NCI-H446 (cell line): ENCODE data around the gene DIPK1C.

Experiments used
- DNase-seq, 2 experiments: peaks; one replicate each; lab custom pipeline; 2025; lab: John Stamatoyannopoulos, UW

DIPK1C gene

DNA sequence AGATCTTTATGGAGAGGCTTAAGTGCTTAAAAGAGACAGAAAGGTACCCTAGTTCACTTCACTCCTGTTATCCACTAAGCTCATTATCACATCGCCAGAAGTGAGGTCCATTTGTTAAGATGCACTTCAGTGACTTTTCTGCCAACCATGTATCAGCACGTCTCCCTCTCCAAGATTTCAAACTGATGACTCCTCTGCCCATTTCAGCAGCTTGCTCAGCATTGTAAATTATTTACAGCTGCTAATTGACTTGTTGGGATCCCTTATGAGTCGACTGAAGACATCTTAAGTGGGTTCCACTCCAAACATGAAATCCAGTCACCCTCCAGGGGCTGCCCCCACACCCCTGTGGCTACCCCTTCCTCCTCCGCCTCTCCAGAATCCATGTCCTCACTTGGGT lies 37.3 kb downstream of the DIPK1C start:
- no peak for DNase-seq

GRCh38 chr18:74418023-74418422 lies 39.1 kb downstream of the DIPK1C start:
- DNase-seq: no peak

- no peak for DNase-seq
These were observed 41.0 kb downstream of the DIPK1C start for GRCh38 chr18:74416124-74416523.

GRCh38 chr18:74414953-74415515 lies 42.1 kb downstream of the DIPK1C start:
- no peak for DNase-seq

DNA sequence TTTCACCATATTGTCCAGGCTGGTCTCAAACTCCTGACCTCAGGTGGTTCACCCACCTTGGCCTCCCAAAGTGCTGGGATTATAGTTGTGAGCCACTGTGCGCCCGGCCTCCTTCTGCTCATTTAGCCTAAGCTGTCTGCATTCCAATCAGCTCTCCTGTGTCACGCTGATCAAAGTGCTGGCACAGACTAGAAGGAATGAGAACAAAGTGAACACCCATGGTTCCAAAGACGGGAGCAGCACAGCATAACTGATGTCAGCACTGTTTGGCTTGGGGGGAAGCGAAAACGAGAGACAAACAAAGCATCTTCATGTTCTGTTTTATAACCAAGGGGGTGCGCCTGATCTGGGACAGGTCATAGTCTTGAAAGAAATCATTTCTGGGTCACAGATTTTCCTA lies 43.3 kb downstream of the DIPK1C start:
- no peak for DNase-seq

GRCh38 chr18:74412116-74412880 lies 44.8 kb downstream of the DIPK1C start:
- DNase-seq: no peak

DNA sequence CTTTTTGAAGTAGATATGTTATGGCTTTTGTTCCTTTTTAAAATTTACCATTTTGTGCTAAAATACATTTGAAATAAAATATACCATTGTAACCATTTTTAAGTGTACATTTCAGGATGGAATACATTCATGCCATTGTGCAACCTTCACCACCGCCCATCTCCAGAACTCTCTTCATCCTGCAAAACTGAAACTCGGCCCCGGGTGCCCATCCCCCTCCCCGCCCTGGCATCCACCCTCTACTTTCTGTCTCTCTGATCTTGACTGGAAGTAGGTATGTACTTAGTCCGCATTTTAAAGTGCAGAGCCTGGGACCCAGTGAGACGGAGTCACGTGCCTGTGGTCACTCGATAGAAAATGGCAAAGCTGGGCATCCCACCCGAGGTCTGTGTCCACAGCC lies 45.6 kb downstream of the DIPK1C start:
- no peak for DNase-seq

DNA sequence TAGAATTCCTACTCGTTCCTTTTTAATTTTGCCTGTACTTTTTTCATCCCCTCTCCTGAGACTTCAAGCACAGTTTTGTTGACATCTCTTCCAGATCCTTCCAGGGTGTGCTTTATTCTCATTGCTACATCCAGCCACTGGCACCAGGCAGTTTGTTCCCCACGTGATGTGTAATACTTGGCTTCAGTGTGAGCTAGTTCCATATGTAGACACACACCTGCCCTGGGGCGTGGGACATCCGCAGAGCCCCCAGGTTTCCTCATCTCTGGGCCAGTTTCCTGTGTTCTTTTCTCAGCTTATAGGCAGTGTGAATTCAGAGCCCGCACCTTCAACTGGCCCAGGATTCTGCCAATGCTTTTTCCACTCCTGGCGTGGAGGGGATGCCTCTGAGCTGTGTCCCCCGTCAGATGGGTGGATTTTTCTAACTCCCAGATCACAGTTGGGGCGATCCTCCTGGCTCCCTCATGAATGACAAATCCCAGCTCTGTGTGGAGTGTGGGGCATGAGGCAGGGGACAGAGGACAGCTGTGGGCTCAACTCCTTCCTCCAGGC lies 46.6 kb downstream of the DIPK1C start:
- no peak for DNase-seq

DNA sequence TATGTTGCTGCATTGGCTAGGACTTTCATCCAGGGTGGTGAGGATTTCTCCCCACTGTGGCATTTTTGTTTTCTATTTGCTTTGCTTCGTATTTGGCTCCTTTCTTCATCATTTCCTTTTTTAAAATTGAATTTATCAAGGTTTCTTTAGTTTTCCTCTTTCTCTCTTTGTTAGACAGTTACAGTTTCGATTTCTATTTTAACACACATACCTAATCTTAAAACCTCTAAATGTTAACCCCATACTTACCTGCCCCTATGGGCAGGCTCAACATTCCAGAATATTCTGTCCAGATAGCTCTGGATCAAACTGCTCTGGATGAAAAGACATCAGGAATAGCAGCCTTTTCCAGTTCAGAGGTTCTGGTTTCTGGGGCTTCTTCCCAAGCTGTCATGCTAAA lies 49.2 kb downstream of the DIPK1C start:
- DNase-seq: no peak

- no peak for DNase-seq
These were observed 54.2 kb downstream of the DIPK1C start for GRCh38 chr18:74402806-74403433.

- no peak for DNase-seq
These were observed 56.3 kb downstream of the DIPK1C start for GRCh38 chr18:74400813-74401212.

DNA sequence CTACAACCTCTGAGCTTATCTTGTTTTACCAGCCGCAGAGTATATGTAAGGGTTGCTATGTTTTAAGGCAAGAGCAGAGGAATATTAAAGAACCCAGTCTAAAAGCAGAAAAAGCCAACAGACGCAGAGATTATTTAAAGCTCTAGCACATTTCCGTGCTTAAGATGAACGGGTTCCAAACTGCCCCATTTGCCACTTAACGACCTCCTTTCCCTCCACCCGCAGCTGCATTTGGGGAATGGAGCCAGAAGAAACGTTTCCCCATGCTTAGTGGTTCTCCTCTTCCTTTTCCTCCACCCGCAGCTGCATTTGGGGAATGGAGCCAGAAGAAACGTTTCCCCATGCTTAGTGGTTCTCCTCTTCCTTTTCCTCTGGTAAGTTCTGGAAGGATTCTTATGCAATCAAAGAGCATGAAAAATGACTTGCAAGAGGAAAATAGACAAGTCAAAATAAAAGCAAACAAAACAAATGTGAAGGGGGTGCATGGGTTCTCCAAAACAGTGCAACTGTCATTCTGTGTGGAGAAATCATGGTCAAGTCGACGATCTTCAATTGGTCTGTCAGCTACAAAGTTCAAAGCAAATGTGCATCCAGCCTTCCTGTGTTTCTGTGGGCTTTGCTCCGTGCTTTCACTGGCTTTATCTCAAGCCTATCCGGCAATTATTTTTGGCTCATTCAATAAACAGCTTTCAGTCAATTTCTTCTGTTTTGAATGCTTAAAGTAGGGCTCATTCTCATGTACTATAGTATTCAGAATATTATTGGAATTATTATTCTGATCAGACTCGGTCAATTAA lies 57.8 kb downstream of the DIPK1C start:
- DNase-seq: no peak

GRCh38 chr18:74397572-74397971 lies 59.5 kb downstream of the DIPK1C start:
- DNase-seq: no peak

DNA sequence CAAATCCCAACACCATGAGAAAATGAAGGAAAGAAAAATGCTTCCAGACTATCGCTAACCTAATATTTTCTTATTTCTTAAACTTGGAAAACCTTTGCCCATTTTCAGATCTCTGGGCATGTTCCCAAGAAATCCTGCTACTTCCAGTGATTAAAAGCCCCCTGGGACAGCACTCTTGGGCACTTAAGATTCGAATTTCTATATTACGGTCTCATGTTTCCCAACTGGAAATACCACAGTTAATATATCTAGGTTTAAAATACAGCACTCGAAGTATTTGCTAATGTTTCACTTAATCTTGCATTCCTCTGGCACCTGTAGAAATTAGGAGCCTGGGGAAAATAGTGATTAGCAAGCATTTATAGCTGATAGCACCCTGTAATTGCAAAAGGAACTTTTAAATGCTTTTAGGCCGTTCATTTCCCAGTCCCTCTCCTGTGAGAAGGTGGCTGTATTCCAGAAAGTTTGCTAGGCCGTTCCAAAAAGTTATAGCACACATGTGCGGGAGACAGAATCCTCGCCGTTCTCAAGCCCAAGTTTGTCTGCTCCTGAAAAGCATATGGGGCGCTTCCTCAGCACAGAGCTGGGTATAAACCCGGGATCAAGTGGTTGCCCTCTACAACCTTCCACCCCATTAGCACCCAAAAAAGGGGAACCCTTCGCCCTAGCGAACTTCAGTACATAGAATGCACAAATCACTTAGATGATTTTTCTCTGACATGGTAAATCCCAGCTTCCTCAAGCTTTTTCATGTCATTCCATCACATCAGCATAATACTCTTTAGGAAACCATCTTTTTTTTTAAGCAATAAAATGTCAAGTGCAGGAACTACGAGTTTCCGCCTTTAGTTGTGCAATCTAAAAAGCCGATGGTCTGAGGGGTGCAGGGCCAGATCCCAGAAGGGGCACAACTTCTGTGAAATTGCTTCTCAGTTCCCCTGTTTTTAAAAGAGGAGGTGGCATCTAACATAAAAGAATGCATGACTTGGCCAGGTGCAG lies 60.6 kb downstream of the DIPK1C start:
- DNase-seq: peak in 1 of 2 experiments; percentile 5

DNA sequence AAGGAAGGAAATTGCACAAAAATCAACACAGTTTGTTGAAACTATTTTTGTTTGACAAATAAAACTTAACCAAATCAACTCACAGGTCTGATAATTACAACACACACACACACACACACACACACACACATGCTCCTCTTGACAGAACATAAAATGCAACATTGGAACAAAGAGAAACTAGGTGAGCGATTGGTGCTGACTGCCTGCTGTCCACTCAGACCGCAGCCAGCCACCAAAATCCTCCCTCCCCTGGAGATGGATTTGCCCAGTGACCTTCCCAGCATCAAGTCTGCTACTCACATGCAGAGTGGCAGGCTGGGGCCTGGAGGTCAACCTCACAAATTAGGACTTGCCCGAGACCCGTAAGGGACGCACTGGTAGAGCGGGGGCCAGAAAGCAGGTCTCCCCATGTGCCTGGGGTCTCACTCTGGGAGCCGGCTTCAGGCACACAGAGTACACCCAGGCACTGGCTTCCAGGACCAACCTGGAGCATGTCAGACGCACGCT lies 61.4 kb downstream of the DIPK1C start:
- DNase-seq: no peak

- DNase-seq: no peak
These were observed 62.1 kb downstream of the DIPK1C start for GRCh38 chr18:74395006-74395405.

- DNase-seq: no peak
These were observed 64.8 kb downstream of the DIPK1C start for GRCh38 chr18:74392323-74392722.

- no peak for DNase-seq
These were observed 66.2 kb downstream of the DIPK1C start for GRCh38 chr18:74390900-74391299.

DNA sequence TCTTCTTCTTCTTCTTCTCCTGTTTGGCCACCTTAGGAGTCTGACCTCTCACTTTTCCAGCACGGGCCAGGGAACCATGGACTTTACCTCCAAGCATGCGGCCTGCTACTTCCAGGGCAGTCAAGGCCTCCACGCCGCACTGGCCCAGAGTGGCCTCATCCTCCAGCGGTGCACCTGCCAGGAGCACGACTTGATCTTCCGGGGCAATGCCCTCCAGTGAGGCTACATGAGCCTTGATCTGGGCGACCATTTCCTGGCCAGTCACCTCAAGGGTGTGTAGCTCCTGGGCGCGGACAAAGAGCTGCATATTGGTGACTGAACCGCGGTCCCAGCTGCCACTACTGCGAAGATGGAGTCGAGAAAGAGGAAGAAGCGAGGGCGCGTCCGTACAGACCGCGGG lies 67.1 kb downstream of the DIPK1C start:
- DNase-seq: no peak

GRCh38 chr18:74389171-74389927 lies 67.8 kb downstream of the DIPK1C start:
- DNase-seq: no peak
